Endodermal cell (in vitro differentiated cells): Measurements from ENCODE around the gene RBMS3. TPM values are rescaled to one million over a fixed set of nuclear protein-coding genes. Genes with fewer than 3 reads are reported as not detected.

Experiments used
- DNase-seq: peaks from one replicate; pipeline ENCODE4 v3.0.0-alpha.2; 2017
- H3K27ac ChIP-seq: 2 replicates; pipeline ENCODE4 v1.5.1; 2013; ENCODE audit warnings: mild to moderate bottlenecking, low read depth, low read length, moderate library complexity
- H3K27me3 ChIP-seq: 2 replicates; pipeline ENCODE4 v1.6.1; 2013; ENCODE audit warnings: mild to moderate bottlenecking, low read length, moderate library complexity; ENCODE audit not compliant: insufficient read depth, control insufficient read depth, poor library complexity, severe bottlenecking
- H3K36me3 ChIP-seq: 2 replicates; pipeline ENCODE4 v1.7.0; 2013; ENCODE audit warnings: mild to moderate bottlenecking, low read length, moderate library complexity; ENCODE audit not compliant: control insufficient read depth, insufficient read depth
- H3K4me1 ChIP-seq: one replicate; pipeline ENCODE4 v1.7.0; 2013; ENCODE audit warnings: low read length; ENCODE audit not compliant: control insufficient read depth, insufficient read depth
- H3K4me3 ChIP-seq: 2 replicates; pipeline ENCODE4 v1.5.1; 2013; ENCODE audit warnings: mild to moderate bottlenecking, low read length, moderate library complexity
- H3K9ac ChIP-seq: 2 replicates; pipeline ENCODE4 v1.6.1; 2013; ENCODE audit warnings: mild to moderate bottlenecking, low read length, moderate library complexity; ENCODE audit not compliant: poor library complexity, severe bottlenecking; ENCODE audit errors: extremely low read depth
- H3K9me3 ChIP-seq: 2 replicates; pipeline ENCODE4 v1.6.1; 2013; ENCODE audit warnings: mild to moderate bottlenecking, low read length, moderate library complexity; ENCODE audit not compliant: control insufficient read depth
- H3K27ac Mint-ChIP-seq: 2 replicates; pipeline ENCODE4 v1.8.0; 2020; ENCODE audit warnings: mixed read lengths
- H3K27me3 Mint-ChIP-seq: 2 replicates; pipeline ENCODE4 v1.8.0; 2021; ENCODE audit warnings: mild to moderate bottlenecking, mixed read lengths; ENCODE audit not compliant: insufficient read depth
- H3K36me3 Mint-ChIP-seq: 2 replicates; pipeline ENCODE4 v1.8.0; 2020; ENCODE audit warnings: low read depth, mixed read lengths
- H3K4me1 Mint-ChIP-seq: 2 replicates; pipeline ENCODE4 v1.8.0; 2020; ENCODE audit warnings: mixed read lengths
- H3K4me3 Mint-ChIP-seq: 2 replicates; pipeline ENCODE4 v1.8.0; 2020; ENCODE audit warnings: mild to moderate bottlenecking, moderate library complexity, mixed read lengths
- H3K9me3 Mint-ChIP-seq: 2 replicates; pipeline ENCODE4 v1.8.0; 2020; ENCODE audit warnings: mild to moderate bottlenecking, mixed read lengths
- WGBS, 2 experiments: methylation state at CpG; one replicate each; pipeline versions ENCODE4 v1.1.5 to v1.1.7; 2013; ENCODE audit warnings: missing lambda C conversion rate in 2 of 2, mixed read lengths in 1 of 2; ENCODE audit not compliant: insufficient coverage in 1 of 2, insufficient read length in 1 of 2; 5-methylcytosine and 5-hydroxymethylcytosine counted together
- total RNA-seq, 2 donors: library from RNA; stranded (reverse); fragmentation: NEBNext Ultra II Directional in 1 of 2; extraction: Animal tissue kit (Norgen Biotek cat#: 25700) in 1 of 2; gene quantifications; 2 replicates in 1 of 2; 3 replicates in 1 of 2; pipeline ENCODE4 v1.2.1, GENCODE V29; 2021
- TF ChIP-seq, protein P1 (sequence below): fragments of 200-600 bp; sonication (generic); conservative IDR thresholded peaks from 2 replicates; pipeline ENCODE4 v1.5.0; 2021; ENCODE audit warnings: antibody characterized with exemption, mild to moderate bottlenecking

RBMS3 gene
- total RNA-seq, 2 donors from 2014 or later, result 2.0 to 7.3 TPM

- Mint-ChIP-seq H3K27ac (no peak overlapping the region), H3K36me3 (peaks cover 2% of the 10 kb centered on the region), H3K4me3 (no peak overlapping the region), H3K9me3 (peaks cover 2% of the 10 kb centered on the region), H3K4me1 (peaks cover 4% of the 10 kb centered on the region), H3K27me3 (no peaks in the 10 kb centered on the region)
- no peaks in the 10 kb centered on the region for H3K27me3 ChIP-seq
- no peak for DNase-seq
- no peaks in the 10 kb centered on the region for H3K9me3 ChIP-seq
- no peaks in the 10 kb centered on the region for H3K4me1 ChIP-seq
- no peak overlapping the region for H3K9ac ChIP-seq
- H3K36me3 ChIP-seq, result no peaks in the 10 kb centered on the region
- no peak overlapping the region for H3K27ac ChIP-seq
- TF ChIP-seq, protein P1, sequence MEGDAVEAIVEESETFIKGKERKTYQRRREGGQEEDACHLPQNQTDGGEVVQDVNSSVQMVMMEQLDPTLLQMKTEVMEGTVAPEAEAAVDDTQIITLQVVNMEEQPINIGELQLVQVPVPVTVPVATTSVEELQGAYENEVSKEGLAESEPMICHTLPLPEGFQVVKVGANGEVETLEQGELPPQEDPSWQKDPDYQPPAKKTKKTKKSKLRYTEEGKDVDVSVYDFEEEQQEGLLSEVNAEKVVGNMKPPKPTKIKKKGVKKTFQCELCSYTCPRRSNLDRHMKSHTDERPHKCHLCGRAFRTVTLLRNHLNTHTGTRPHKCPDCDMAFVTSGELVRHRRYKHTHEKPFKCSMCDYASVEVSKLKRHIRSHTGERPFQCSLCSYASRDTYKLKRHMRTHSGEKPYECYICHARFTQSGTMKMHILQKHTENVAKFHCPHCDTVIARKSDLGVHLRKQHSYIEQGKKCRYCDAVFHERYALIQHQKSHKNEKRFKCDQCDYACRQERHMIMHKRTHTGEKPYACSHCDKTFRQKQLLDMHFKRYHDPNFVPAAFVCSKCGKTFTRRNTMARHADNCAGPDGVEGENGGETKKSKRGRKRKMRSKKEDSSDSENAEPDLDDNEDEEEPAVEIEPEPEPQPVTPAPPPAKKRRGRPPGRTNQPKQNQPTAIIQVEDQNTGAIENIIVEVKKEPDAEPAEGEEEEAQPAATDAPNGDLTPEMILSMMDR, result no peak
- no peak overlapping the region for H3K4me3 ChIP-seq
These were observed 39.0 kb upstream of the RBMS3 start for GRCh38 chr3:29241855-29242254.

DNA sequence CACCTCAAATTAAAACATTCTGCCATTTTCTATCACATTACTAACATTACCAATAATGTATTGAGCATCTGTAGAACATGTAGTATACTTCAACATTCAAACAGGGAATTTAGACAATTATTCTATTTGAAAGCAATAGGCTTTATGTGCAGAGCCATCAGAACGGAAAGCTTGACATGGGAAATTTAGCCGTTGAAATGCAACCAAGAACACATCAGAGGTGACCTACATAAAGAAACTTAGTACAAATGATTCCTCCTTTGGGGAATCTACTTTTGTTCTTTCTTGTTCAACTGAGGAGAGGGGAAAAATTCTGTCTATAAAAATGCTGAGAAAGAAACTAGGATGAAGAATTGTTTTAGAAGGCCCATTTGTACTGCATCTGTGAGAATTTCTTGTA is 38.6 kb upstream of the RBMS3 start:
- WGBS, 2 experiments, result 95% methylated on average over 2 of the region's 2 CpGs; no CpG with 5 or more reads in 1 of the 2 experiments
- H3K9me3 ChIP-seq, result no peaks in the 10 kb centered on the region

GRCh38 chr3:29245441-29245840 is 35.4 kb upstream of the RBMS3 start:
- H3K9me3 Mint-ChIP-seq, result peaks cover 2% of the 10 kb centered on the region

More for the DNA sequence above, 38.6 kb upstream of the RBMS3 start:
- peaks cover 2% of the 10 kb centered on the region for H3K9me3 Mint-ChIP-seq
- peaks cover 2% of the 10 kb centered on the region for H3K36me3 Mint-ChIP-seq
- H3K27ac Mint-ChIP-seq, result no peak overlapping the region
- DNase-seq, result no peak
- TF ChIP-seq, protein P1, result no peak
- Histone ChIP-seq H3K27ac (no peak overlapping the region), H3K27me3 (no peaks in the 10 kb centered on the region), H3K36me3 (no peaks in the 10 kb centered on the region), H3K4me1 (no peaks in the 10 kb centered on the region), H3K4me3 (no peak overlapping the region), H3K9ac (no peak overlapping the region)
- peaks cover 4% of the 10 kb centered on the region for H3K4me1 Mint-ChIP-seq
- H3K4me3 Mint-ChIP-seq, result no peak overlapping the region
- H3K27me3 Mint-ChIP-seq, result no peaks in the 10 kb centered on the region

More at GRCh38 chr3:29245441-29245840, 35.4 kb upstream of the RBMS3 start:
- Histone ChIP-seq H3K4me1 (no peaks in the 10 kb centered on the region), H3K27ac (no peak overlapping the region), H3K4me3 (no peak overlapping the region), H3K36me3 (no peaks in the 10 kb centered on the region), H3K9ac (no peak overlapping the region), H3K9me3 (no peaks in the 10 kb centered on the region), H3K27me3 (no peaks in the 10 kb centered on the region)
- no peaks in the 10 kb centered on the region for H3K27me3 Mint-ChIP-seq
- no peak overlapping the region for H3K4me3 Mint-ChIP-seq
- no peak overlapping the region for H3K27ac Mint-ChIP-seq
- DNase-seq, result no peak
- no peaks in the 10 kb centered on the region for H3K4me1 Mint-ChIP-seq
- WGBS, 2 experiments, result 97 to 100% methylated on average over 1 to 2 of the region's 2 CpGs
- TF ChIP-seq, protein P1, result no peak
- H3K36me3 Mint-ChIP-seq, result peaks cover 2% of the 10 kb centered on the region
